ENCODE data around the gene PPP2R3B. TPM values are rescaled to one million over a fixed set of nuclear protein-coding genes. Genes with fewer than 3 reads are reported as not detected.

The PPP2R3B gene
- total RNA-seq, 1 experiment from 2014 or later = 19.1 TPM

GRCh38 chrX:311156-312129 is 75.3 kb downstream of the PPP2R3B start:
- no peak for TF ChIP-seq POLR2A (IDR thresholded peaks at IDR 0.05; ENCODE audit: borderline replicate concordance, extremely low read depth, insufficient read depth, insufficient read length)
- TF ChIP-seq, protein P1, sequence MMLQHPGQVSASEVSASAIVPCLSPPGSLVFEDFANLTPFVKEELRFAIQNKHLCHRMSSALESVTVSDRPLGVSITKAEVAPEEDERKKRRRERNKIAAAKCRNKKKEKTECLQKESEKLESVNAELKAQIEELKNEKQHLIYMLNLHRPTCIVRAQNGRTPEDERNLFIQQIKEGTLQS (IDR thresholded peaks at IDR 0.05) = no peak
- TF ChIP-seq CTCF (IDR thresholded peaks at IDR 0.05 in 2 of 3, conservative IDR thresholded peaks at IDR 0.05 in 1 of 3; ENCODE audit: borderline replicate concordance in 1 of 3, insufficient read depth in 1 of 3, low read depth in 2 of 3, low read length in 2 of 3) = no peak
- no peak for TF ChIP-seq SP1 (IDR thresholded peaks at IDR 0.05; ENCODE audit: low read depth)
- TF ChIP-seq ELF1 (IDR thresholded peaks at IDR 0.05; ENCODE audit: borderline replicate concordance, low read depth) = no peak
- no peak for TF ChIP-seq JUND (IDR thresholded peaks at IDR 0.05)
- no peak for TF ChIP-seq REST (IDR thresholded peaks at IDR 0.05; ENCODE audit: low read depth)
- no peak for TF ChIP-seq SIN3A (IDR thresholded peaks at IDR 0.05; ENCODE audit: low read depth)
- no peak for TF ChIP-seq POLR2AphosphoS5 (IDR thresholded peaks at IDR 0.05; ENCODE audit: low read depth, low read length)
- TF ChIP-seq, protein P2, sequence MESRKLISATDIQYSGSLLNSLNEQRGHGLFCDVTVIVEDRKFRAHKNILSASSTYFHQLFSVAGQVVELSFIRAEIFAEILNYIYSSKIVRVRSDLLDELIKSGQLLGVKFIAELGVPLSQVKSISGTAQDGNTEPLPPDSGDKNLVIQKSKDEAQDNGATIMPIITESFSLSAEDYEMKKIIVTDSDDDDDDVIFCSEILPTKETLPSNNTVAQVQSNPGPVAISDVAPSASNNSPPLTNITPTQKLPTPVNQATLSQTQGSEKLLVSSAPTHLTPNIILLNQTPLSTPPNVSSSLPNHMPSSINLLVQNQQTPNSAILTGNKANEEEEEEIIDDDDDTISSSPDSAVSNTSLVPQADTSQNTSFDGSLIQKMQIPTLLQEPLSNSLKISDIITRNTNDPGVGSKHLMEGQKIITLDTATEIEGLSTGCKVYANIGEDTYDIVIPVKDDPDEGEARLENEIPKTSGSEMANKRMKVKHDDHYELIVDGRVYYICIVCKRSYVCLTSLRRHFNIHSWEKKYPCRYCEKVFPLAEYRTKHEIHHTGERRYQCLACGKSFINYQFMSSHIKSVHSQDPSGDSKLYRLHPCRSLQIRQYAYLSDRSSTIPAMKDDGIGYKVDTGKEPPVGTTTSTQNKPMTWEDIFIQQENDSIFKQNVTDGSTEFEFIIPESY (IDR thresholded peaks at IDR 0.05; ENCODE audit: extremely low read depth, insufficient replicate concordance, low read length) = no peak
- TF ChIP-seq EGR1 (IDR thresholded peaks at IDR 0.05; ENCODE audit: low read depth) = no peak
- no peak for TF ChIP-seq EZH2 (IDR thresholded peaks at IDR 0.05)
- TF ChIP-seq SRF (IDR thresholded peaks at IDR 0.05; ENCODE audit: low read depth) = no peak
- TF ChIP-seq EZH2phosphoT487 (IDR thresholded peaks at IDR 0.05; ENCODE audit: borderline replicate concordance) = no peak
- no peak overlapping the region for H3K4me3 ChIP-seq (replicated peaks in 1 of 2; ENCODE audit: low read depth in 1 of 2, low read length in 2 of 2)
- no TSS peak for BruUV-seq (replicated peaks)
- H3K9ac ChIP-seq (ENCODE audit: low read length) = no peak overlapping the region
- no peak overlapping the region for H3K27ac ChIP-seq (ENCODE audit: low read depth, low read length)
- no peaks in the 10 kb centered on the region for H3K4me1 ChIP-seq (ENCODE audit: control insufficient read depth in 1 of 2, insufficient read depth in 2 of 2, low read length in 2 of 2)
- H3K79me2 ChIP-seq (ENCODE audit: insufficient read depth, low read length) = peaks cover 4% of the 10 kb centered on the region; the same call in 1 of the 2 replicates
- no peaks in the 10 kb centered on the region for H3K9me3 ChIP-seq (ENCODE audit: control insufficient read depth in 1 of 2, insufficient read depth in 1 of 2, low read depth in 1 of 2, low read length in 2 of 2)
- H3K36me3 ChIP-seq (ENCODE audit: control insufficient read depth in 1 of 2, insufficient read depth in 2 of 2, low read length in 2 of 2) = peaks cover 0 to 14% of the 10 kb centered on the region in 2 experiments; a peak in 1 of 4 replicates
- ATAC-seq (no peak), DNase-seq (ENCODE audit: low read depth, low spot score) (no peak)
- ChIA-PET RAD21 (ENCODE audit: low non-redundant PET in 1 of 2, low total read pairs in 2 of 2, uncharacterized antibody in 2 of 2, unreplicated experiment in 2 of 2) (no interaction called here), CTCF (no interaction called here), POLR2A (no interaction called here)
- no peak overlapping the region for H3K4me2 ChIP-seq (ENCODE audit: low read length)
- H3K27me3 ChIP-seq (ENCODE audit: insufficient read depth, low read length) = no peaks in the 10 kb centered on the region
- no peak overlapping the region for H2AFZ ChIP-seq (ENCODE audit: low read depth, low read length, poor library complexity, severe bottlenecking)
- no peaks in the 10 kb centered on the region for H3K9me2 ChIP-seq (ENCODE audit: insufficient read depth)
- no peaks in the 10 kb centered on the region for H4K20me1 ChIP-seq (ENCODE audit: insufficient read depth)
- intact Hi-C loops (cut with micrococcal nuclease) = no loop called here

All from HCT116 (cell line).